Nephron progenitor cell (in vitro differentiated cells): ENCODE data around the gene DNPH1.

Experiments used
- DNase-seq: peaks from one replicate; pipeline ENCODE4 v3.0.0; 2021
- H3K27ac Mint-ChIP-seq: 2 replicates; pipeline ENCODE4 v1.8.0; 2021; ENCODE audit warnings: mild to moderate bottlenecking, moderate library complexity, mixed read lengths
- H3K27me3 Mint-ChIP-seq: 2 replicates; pipeline ENCODE4 v1.8.0; 2021; ENCODE audit warnings: mild to moderate bottlenecking, low read depth, mixed read lengths; ENCODE audit not compliant: poor library complexity
- H3K36me3 Mint-ChIP-seq: 2 replicates; pipeline ENCODE4 v1.8.0; 2021; ENCODE audit warnings: low read depth, mixed read lengths
- H3K4me1 Mint-ChIP-seq: 2 replicates; pipeline ENCODE4 v1.8.0; 2021; ENCODE audit warnings: mixed read lengths
- H3K4me3 Mint-ChIP-seq: 2 replicates; pipeline ENCODE4 v1.8.0; 2021; ENCODE audit warnings: mild to moderate bottlenecking, moderate library complexity, mixed read lengths
- H3K9me3 Mint-ChIP-seq: 2 replicates; pipeline ENCODE4 v1.8.0; 2021; ENCODE audit warnings: mild to moderate bottlenecking, moderate library complexity, mixed read lengths
- TF ChIP-seq, protein P1 (sequence below): fragments of 200-600 bp; sonication (generic); IDR thresholded peaks from 2 replicates; pipeline ENCODE4 v1.5.0; 2021; ENCODE audit warnings: antibody characterized with exemption

Gene DNPH1

DNA sequence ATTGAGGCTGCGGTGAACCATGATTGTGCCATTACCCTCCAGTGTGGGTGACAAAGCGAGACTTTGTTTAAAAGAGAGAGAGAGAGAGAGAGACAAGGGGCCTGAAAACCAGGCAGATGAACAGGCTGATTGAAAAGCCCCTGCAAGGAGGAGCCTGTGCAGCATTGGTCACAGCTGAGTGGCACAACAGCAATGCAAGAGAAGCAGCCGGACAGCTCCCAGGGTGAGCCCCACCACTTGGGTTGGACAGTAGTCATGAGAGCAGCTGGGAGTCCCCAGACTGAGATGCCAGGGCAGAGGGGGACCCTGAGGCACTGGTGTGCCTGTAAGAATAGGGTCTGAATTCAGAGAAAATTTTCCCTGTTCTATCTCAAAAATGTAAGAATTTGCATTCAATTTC, 10.2 kb downstream of the DNPH1 start:
- H3K4me3 Mint-ChIP-seq: no peak overlapping the region
- TF ChIP-seq, protein P1, sequence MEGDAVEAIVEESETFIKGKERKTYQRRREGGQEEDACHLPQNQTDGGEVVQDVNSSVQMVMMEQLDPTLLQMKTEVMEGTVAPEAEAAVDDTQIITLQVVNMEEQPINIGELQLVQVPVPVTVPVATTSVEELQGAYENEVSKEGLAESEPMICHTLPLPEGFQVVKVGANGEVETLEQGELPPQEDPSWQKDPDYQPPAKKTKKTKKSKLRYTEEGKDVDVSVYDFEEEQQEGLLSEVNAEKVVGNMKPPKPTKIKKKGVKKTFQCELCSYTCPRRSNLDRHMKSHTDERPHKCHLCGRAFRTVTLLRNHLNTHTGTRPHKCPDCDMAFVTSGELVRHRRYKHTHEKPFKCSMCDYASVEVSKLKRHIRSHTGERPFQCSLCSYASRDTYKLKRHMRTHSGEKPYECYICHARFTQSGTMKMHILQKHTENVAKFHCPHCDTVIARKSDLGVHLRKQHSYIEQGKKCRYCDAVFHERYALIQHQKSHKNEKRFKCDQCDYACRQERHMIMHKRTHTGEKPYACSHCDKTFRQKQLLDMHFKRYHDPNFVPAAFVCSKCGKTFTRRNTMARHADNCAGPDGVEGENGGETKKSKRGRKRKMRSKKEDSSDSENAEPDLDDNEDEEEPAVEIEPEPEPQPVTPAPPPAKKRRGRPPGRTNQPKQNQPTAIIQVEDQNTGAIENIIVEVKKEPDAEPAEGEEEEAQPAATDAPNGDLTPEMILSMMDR: no peak
- DNase-seq: no peak
- peaks cover 27% of the 10 kb centered on the region for H3K36me3 Mint-ChIP-seq
- H3K27me3 Mint-ChIP-seq: peaks cover 2% of the 10 kb centered on the region
- H3K4me1 Mint-ChIP-seq: peaks cover 14% of the 10 kb centered on the region
- H3K27ac Mint-ChIP-seq: no peak overlapping the region
- no peaks in the 10 kb centered on the region for H3K9me3 Mint-ChIP-seq

DNA sequence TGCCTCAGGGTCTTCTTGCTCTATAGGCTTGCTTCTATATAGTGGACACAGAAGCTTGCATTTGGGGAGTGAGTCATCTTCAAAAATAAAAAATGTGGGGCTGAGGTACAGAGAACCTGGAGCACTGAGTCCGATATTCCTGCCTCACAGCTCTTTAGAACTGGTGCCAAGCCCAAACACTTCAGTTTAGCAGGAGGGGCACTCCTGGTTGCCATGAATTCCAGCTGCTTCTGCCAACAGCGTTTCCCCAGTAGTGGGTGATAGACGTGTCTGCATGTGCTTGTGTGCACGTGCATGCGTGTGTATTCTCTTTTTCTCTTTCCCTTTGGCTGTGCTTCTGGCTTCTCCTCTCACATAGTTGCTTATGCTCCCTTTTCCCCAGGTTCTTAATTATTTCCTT, 11.9 kb downstream of the DNPH1 start:
- peaks cover 33% of the 10 kb centered on the region for H3K36me3 Mint-ChIP-seq
- H3K4me1 Mint-ChIP-seq: peaks cover 14% of the 10 kb centered on the region
- H3K9me3 Mint-ChIP-seq: no peaks in the 10 kb centered on the region
- H3K27ac Mint-ChIP-seq: no peak overlapping the region
- no peak for DNase-seq
- H3K4me3 Mint-ChIP-seq: no peak overlapping the region
- TF ChIP-seq, protein P1: no peak
- peaks cover 4% of the 10 kb centered on the region for H3K27me3 Mint-ChIP-seq

DNA sequence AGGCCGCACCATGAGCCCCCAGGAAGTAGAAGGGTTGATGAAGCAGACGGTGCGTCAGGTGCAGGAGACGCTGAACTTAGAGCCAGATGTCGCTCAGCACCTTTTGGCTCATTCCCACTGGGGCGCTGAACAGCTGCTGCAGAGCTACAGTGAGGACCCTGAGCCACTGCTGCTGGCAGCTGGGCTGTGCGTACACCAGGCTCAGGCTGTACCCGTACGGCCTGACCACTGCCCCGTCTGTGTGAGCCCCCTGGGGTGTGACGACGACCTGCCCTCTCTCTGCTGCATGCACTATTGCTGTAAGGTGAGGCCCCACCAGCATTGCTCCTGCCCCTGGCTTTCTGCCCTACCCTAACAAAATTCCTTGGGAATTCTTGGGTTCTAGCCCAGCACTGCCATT, 13.1 kb downstream of the DNPH1 start:
- no peak overlapping the region for H3K27ac Mint-ChIP-seq
- TF ChIP-seq, protein P1: no peak
- peaks cover 33% of the 10 kb centered on the region for H3K36me3 Mint-ChIP-seq
- no peak for DNase-seq
- no peak overlapping the region for H3K4me3 Mint-ChIP-seq
- H3K27me3 Mint-ChIP-seq: peaks cover 4% of the 10 kb centered on the region
- no peaks in the 10 kb centered on the region for H3K9me3 Mint-ChIP-seq
- peaks cover 14% of the 10 kb centered on the region for H3K4me1 Mint-ChIP-seq

DNA sequence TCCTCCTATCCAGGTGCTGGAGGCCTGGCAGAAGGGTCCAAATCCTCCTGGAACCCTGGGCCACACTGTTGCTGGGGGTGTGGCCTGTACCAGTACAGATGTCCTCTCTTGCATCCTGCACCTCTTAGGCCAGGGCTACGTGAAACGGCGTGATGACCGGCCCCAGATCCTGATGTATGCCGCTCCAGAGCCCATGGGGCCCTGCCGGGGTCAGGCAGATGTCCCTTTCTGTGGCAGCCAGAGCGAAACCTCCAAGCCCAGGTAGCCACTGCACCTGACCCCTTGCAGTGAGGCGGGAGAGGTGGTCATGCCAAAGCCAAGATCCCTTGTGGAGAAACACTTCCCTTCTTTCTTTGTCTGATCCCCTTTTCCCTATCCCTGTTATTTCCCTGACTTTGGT, 14.2 kb downstream of the DNPH1 start:
- DNase-seq: no peak
- Mint-ChIP-seq H3K9me3 (no peaks in the 10 kb centered on the region), H3K36me3 (peaks cover 29% of the 10 kb centered on the region), H3K4me3 (no peak overlapping the region), H3K27me3 (peaks cover 4% of the 10 kb centered on the region), H3K4me1 (peaks cover 12% of the 10 kb centered on the region), H3K27ac (peak overlapping the region; percentile 63)
- TF ChIP-seq, protein P1: no peak

DNA sequence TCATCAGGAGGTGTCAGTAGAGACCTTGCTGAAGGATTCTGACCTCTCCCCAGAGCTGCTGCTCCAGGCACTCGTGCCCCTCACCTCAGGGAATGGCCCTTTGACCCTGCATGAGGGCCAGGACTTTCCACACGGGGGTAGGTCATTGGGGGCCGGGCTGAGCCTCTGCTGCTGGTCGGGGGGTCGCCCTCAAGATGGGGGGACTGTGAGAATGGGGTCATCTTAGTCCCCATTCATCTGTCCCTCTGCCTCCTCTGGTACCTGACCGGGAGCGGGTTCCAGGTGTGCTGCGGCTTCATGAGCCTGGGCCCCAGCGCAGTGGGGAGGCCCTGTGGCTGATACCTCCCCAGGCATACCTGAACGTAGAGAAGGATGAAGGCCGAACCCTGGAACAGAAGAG, 15.8 kb downstream of the DNPH1 start:
- H3K4me1 Mint-ChIP-seq: no peaks in the 10 kb centered on the region
- no peak overlapping the region for H3K4me3 Mint-ChIP-seq
- H3K36me3 Mint-ChIP-seq: peaks cover 23% of the 10 kb centered on the region
- no peaks in the 10 kb centered on the region for H3K9me3 Mint-ChIP-seq
- H3K27me3 Mint-ChIP-seq: peaks cover 4% of the 10 kb centered on the region
- DNase-seq: no peak
- TF ChIP-seq, protein P1: no peak
- H3K27ac Mint-ChIP-seq: no peak overlapping the region

DNA sequence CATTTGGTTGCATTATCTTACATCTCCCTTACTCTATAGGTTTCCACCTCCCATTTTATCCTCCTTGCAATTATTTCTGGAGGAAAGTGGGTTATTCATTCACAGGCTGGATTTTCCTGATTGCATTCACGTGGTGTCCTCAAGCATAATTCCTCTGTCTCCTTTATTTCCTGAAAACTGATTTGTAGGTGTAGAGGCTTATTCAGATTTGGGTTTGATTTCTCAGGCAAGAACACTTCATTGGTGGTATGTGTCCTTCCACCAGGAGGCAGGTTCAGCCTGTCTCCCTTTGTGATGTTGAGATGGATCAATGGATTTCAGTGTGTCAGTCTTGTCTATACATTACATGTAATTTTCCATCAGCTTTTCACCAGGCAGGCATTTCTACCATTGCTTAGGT, 17.3 kb downstream of the DNPH1 start:
- H3K9me3 Mint-ChIP-seq: no peaks in the 10 kb centered on the region
- TF ChIP-seq, protein P1: no peak
- DNase-seq: no peak
- peaks cover 21% of the 10 kb centered on the region for H3K36me3 Mint-ChIP-seq
- no peak overlapping the region for H3K4me3 Mint-ChIP-seq
- no peak overlapping the region for H3K27ac Mint-ChIP-seq
- no peaks in the 10 kb centered on the region for H3K4me1 Mint-ChIP-seq
- peaks cover 4% of the 10 kb centered on the region for H3K27me3 Mint-ChIP-seq
